ENCODE results near the gene TLX2.

DNA sequence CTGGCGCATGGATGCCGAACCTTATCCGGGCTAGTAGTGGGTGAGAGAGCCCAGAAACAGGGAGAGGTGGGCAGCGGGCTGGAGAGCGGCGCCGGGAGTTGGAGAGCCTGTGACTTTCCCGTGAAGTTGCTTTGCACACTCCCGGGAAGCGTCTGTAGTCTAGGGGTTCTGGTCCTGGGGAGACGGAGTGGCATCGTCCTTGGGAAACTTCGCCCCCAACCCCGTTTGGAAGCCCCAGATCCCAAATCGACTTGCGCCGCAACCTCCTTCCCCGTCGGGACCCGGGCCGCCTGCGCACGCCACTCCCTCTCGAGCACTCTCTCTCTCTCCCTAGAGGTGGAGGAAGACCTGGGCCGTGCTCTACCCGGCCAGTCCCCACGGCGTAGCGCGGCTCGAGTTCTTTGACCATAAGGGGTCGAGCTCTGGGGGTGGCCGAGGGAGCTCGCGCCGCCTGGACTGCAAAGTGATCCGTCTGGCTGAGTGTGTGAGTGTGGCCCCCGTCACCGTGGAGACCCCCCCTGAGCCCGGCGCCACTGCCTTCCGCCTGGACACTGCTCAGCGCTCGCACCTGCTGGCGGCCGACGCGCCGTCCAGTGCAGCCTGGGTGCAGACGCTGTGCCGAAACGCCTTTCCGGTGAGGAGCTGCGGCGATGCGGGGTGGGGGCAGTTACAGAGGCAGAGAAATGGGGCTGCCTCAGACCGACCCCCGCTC, 40.7 kb downstream of the TLX2 start:
- no peak for TF ChIP-seq ZNF184 (tag by site-specific recombination; IDR thresholded peaks at IDR 0.05)
- TF ChIP-seq, protein P1, sequence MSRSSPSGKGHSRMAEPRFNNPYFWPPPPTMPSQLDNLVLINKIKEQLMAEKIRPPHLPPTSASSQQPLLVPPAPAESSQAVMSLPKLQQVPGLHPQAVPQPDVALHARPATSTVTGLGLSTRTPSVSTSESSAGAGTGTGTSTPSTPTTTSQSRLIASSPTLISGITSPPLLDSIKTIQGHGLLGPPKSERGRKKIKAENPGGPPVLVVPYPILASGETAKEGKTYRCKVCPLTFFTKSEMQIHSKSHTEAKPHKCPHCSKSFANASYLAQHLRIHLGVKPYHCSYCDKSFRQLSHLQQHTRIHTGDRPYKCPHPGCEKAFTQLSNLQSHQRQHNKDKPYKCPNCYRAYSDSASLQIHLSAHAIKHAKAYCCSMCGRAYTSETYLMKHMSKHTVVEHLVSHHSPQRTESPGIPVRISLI (tag by site-specific recombination; IDR thresholded peaks at IDR 0.05) = no peak
- TF ChIP-seq ZNF558 (tag by site-specific recombination; IDR thresholded peaks at IDR 0.05) = no peak
- TF ChIP-seq, protein P2, sequence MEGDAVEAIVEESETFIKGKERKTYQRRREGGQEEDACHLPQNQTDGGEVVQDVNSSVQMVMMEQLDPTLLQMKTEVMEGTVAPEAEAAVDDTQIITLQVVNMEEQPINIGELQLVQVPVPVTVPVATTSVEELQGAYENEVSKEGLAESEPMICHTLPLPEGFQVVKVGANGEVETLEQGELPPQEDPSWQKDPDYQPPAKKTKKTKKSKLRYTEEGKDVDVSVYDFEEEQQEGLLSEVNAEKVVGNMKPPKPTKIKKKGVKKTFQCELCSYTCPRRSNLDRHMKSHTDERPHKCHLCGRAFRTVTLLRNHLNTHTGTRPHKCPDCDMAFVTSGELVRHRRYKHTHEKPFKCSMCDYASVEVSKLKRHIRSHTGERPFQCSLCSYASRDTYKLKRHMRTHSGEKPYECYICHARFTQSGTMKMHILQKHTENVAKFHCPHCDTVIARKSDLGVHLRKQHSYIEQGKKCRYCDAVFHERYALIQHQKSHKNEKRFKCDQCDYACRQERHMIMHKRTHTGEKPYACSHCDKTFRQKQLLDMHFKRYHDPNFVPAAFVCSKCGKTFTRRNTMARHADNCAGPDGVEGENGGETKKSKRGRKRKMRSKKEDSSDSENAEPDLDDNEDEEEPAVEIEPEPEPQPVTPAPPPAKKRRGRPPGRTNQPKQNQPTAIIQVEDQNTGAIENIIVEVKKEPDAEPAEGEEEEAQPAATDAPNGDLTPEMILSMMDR (tag by site-specific recombination; IDR thresholded peaks at IDR 0.05) = no peak
- TF ChIP-seq SP2 (tag by site-specific recombination; IDR thresholded peaks at IDR 0.05) = no peak
- TF ChIP-seq KLF8 (tag by site-specific recombination; IDR thresholded peaks at IDR 0.05) = no peak

Measured in HEK293 (cell line).